Keratinocyte (primary cell): ENCODE measurements around the gene CSNK1D. TPM values are rescaled to one million over a fixed set of nuclear protein-coding genes. Genes with fewer than 3 reads are reported as not detected.

Experiments
- DNase-seq: peaks from one replicate; pipeline ENCODE4 v3.0.0-alpha.2; 2011; ENCODE audit warnings: low read depth, missing footprints, low spot score
- FAIRE-seq: peaks from 2 replicates; lab custom pipeline; 2011; peaks lifted over from hg19 to GRCh38; lab: Jason Lieb, UNC
- H2AFZ ChIP-seq: 2 replicates; pipeline ENCODE4 v1.6.0; 2012; ENCODE audit warnings: low read length, control low read depth, inconsistent platforms; ENCODE audit not compliant: control insufficient read depth
- H3K27ac ChIP-seq: 2 replicates; pipeline ENCODE4 v1.5.1; 2011; ENCODE audit warnings: low read length; ENCODE audit not compliant: control insufficient read depth, insufficient read depth
- H3K27me3 ChIP-seq: 3 replicates; pipeline ENCODE4 v1.6.0; 2011; ENCODE audit warnings: low read length; ENCODE audit not compliant: control insufficient read depth, insufficient read depth; ENCODE audit errors: extremely low read depth
- H3K36me3 ChIP-seq, 2 experiments: 2 replicates in 1 of 2; 3 replicates in 1 of 2; pipeline ENCODE4 v1.5.1; 2011; ENCODE audit warnings: low read length in 2 of 2, mild to moderate bottlenecking in 1 of 2; ENCODE audit not compliant: control insufficient read depth in 2 of 2, insufficient read depth in 2 of 2; ENCODE audit errors: extremely low read depth in 1 of 2
- H3K4me1 ChIP-seq: 3 replicates; pipeline ENCODE4 v1.5.1; 2011; ENCODE audit warnings: low read length; ENCODE audit not compliant: control insufficient read depth, insufficient read depth; ENCODE audit errors: extremely low read depth
- H3K4me2 ChIP-seq: 3 replicates; pipeline ENCODE4 v1.6.0; 2011; ENCODE audit warnings: low read depth, low read length; ENCODE audit not compliant: control insufficient read depth, insufficient read depth; ENCODE audit errors: extremely low read depth
- H3K4me3 ChIP-seq, 3 experiments: fragments of 200-600 bp in 1 of 3; sonication (generic) in 1 of 3; 2 replicates in 2 of 3; 3 replicates in 1 of 3; pipeline ENCODE4 v1.5.1; 2011 to 2016; ENCODE audit warnings: low read length in 3 of 3, mild to moderate bottlenecking in 3 of 3, control low read depth in 2 of 3, inconsistent platforms in 1 of 3, low read depth in 1 of 3, mixed read lengths in 1 of 3, mixed run types in 1 of 3, moderate library complexity in 1 of 3; ENCODE audit not compliant: control insufficient read depth in 2 of 3, insufficient read depth in 2 of 3; ENCODE audit errors: extremely low read depth in 1 of 3
- H3K79me2 ChIP-seq: 2 replicates; pipeline ENCODE4 v1.6.0; 2012; ENCODE audit warnings: low read length; ENCODE audit not compliant: control insufficient read depth, insufficient read depth
- H3K9ac ChIP-seq: 3 replicates; pipeline ENCODE4 v1.6.0; 2011; ENCODE audit warnings: low read length; ENCODE audit not compliant: control insufficient read depth, insufficient read depth; ENCODE audit errors: extremely low read depth
- H3K9me1 ChIP-seq: 3 replicates; pipeline ENCODE4 v1.6.0; 2011; ENCODE audit warnings: low read length; ENCODE audit not compliant: control insufficient read depth, insufficient read depth; ENCODE audit errors: extremely low read depth
- H3K9me3 ChIP-seq: 2 replicates; pipeline ENCODE4 v1.5.1; 2012; ENCODE audit warnings: low read depth, low read length; ENCODE audit not compliant: control insufficient read depth
- H4K20me1 ChIP-seq: 3 replicates; pipeline ENCODE4 v1.6.0; 2011; ENCODE audit warnings: low read length; ENCODE audit not compliant: control insufficient read depth, insufficient read depth; ENCODE audit errors: extremely low read depth
- EZH2 ChIP-seq: IDR thresholded peaks from one replicate; pipeline ENCODE4 v1.6.1; 2012; ENCODE audit warnings: inconsistent platforms, mild to moderate bottlenecking, low read length, moderate library complexity
- dilution Hi-C: fragments of 300-500 bp; cut with MboI; formaldehyde crosslinking; loops from one replicate; pipeline ENCODE4 v1.7.0; 2020; ENCODE audit warnings: low sequenced_read_pairs; ENCODE audit not compliant: extremely low pct_ligation_motif_present
- polyA plus RNA-seq, 5 experiments: library from polyadenylated mRNA; depleted of rRNA in 3 of 5; stranded (reverse) in 3 of 5; stranded (forward) in 1 of 5; unstranded in 1 of 5; fragments of >200 nt; gene quantifications; 1 replicate in 1 of 5; 2 replicates in 3 of 5; 3 replicates in 1 of 5; pipeline versions ENCODE4 v1.2.1 to v1.2.3, GENCODE V29; 2011 to 2012; ENCODE audit warnings: missing spikeins in 2 of 5, low read depth in 1 of 5, low replicate concordance in 1 of 5
- TF ChIP-seq, protein P1 (sequence below), 3 experiments: IDR thresholded peaks in 1 of 3; conservative IDR thresholded peaks in 1 of 3; optimal IDR thresholded peaks in 1 of 3; 2 replicates in 2 of 3; 3 replicates in 1 of 3; pipeline versions ENCODE3 to v1.5.1; 2011; ENCODE audit warnings: low read length in 3 of 3, mild to moderate bottlenecking in 3 of 3, moderate library complexity in 2 of 3, control low read depth in 1 of 3, inconsistent platforms in 1 of 3; ENCODE audit not compliant: insufficient read depth in 2 of 3; ENCODE audit errors: extremely low read depth in 1 of 3

CSNK1D gene
- polyA plus RNA-seq, 1 donor (not counting 4 experiments of a cell fraction or from before 2014, with no cell fraction given) = 86.0 TPM

DNA sequence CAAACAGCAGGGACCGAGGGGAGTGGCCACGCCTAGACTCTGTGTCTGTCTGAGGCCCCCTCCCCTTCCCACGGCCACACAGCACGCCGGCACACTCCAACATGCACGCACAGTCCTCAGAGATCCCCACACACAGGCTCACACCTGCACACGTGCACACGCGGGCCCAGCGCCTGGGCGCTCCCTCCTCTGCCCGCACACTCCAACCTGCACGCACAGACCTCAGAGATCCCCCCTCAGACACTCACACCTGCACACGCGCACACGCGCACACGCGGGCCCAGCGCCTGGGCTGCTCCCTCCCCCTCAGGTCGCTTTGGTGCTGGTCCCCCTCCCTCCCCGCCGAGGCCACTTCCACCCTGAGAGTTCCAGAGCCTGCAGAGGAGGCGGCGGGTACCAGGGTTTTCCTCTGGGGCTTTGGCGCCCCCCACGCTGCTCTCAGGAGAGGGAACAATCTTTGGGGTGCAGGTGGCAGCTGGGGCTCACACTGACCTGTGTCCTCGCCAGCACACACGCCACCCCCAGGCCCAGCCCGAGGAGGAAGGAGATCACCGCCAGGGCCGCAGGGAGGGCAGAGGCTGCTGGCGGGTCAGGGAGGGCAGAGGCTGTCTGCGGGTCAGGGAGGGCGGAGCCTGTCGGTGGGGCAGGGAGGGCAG lies 42.3 kb upstream of the CSNK1D start:
- dilution Hi-C loops = no loop called here
- no peak for FAIRE-seq
- peaks cover 15% of the 10 kb centered on the region for H3K9me3 ChIP-seq
- H3K27ac ChIP-seq = no peak overlapping the region
- H3K36me3 ChIP-seq = no peaks in the 10 kb centered on the region
- H3K9ac ChIP-seq = no peak overlapping the region
- no peak overlapping the region for H3K4me3 ChIP-seq
- DNase-seq = no peak
- no peak overlapping the region for H3K4me2 ChIP-seq
- H3K27me3 ChIP-seq = peaks cover 58% of the 10 kb centered on the region
- H4K20me1 ChIP-seq = no peaks in the 10 kb centered on the region
- peak; percentile 95 for TF ChIP-seq EZH2
- TF ChIP-seq, protein P1, sequence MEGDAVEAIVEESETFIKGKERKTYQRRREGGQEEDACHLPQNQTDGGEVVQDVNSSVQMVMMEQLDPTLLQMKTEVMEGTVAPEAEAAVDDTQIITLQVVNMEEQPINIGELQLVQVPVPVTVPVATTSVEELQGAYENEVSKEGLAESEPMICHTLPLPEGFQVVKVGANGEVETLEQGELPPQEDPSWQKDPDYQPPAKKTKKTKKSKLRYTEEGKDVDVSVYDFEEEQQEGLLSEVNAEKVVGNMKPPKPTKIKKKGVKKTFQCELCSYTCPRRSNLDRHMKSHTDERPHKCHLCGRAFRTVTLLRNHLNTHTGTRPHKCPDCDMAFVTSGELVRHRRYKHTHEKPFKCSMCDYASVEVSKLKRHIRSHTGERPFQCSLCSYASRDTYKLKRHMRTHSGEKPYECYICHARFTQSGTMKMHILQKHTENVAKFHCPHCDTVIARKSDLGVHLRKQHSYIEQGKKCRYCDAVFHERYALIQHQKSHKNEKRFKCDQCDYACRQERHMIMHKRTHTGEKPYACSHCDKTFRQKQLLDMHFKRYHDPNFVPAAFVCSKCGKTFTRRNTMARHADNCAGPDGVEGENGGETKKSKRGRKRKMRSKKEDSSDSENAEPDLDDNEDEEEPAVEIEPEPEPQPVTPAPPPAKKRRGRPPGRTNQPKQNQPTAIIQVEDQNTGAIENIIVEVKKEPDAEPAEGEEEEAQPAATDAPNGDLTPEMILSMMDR (optimal IDR thresholded peaks at IDR 0.05 in 1 of 3, IDR thresholded peaks at IDR 0.05 in 1 of 3, conservative IDR thresholded peaks at IDR 0.05 in 1 of 3; ENCODE audit: extremely low read depth in 1 of 3, insufficient read depth in 2 of 3, low read length in 3 of 3) = no peak
- no peaks in the 10 kb centered on the region for H3K9me1 ChIP-seq
- H3K79me2 ChIP-seq = no peaks in the 10 kb centered on the region
- no peaks in the 10 kb centered on the region for H3K4me1 ChIP-seq
- no peak overlapping the region for H2AFZ ChIP-seq

DNA sequence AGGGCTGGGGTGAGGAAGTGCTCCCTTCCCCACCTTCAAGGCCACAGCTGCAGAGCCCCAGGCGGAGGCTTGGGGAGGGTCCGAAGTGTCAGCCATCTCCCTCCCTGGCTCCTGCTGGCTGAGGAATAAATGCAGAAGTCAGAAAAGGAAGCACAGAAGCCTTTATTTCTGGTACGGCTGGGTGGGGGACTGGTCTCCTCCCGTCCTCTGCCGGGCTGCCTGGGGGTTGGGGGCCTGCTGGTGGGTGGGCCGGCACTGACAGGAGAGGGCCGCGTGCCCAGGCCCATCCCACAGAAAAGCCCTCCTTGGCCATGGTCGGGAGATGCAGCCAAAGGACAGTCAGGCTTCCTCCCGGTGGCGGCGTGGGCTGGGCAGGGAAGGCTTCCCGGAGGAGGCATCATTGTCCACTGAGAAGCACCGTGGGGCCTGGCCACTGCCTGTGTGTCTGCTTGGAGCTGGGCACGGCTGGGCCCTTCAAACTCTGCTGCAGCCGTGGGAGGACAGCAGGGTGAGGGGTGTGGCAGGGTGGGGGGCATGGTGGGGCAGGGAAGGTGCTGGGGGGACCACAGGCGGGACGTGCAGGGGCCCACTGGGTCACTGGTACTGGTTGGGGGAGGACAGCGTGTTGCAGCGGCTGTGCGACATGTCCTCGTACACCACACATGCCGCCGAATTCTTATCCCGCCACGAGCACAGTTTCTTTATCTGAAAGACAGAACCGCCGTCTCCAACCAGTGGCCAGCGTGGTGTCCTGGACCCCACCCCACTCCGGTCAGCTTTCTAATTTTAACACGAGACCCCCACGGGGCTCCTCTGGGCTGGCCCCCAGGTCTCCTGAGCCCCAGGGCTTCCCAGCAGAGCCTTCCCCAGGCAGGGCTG lies 41.5 kb upstream of the CSNK1D start:
- Histone ChIP-seq H3K79me2 (no peaks in the 10 kb centered on the region), H3K9me1 (no peaks in the 10 kb centered on the region), H3K4me1 (no peaks in the 10 kb centered on the region), H3K4me2 (no peak overlapping the region), H3K36me3 (no peaks in the 10 kb centered on the region), H2AFZ (no peak overlapping the region), H4K20me1 (no peaks in the 10 kb centered on the region), H3K4me3 (no peak overlapping the region), H3K27ac (no peak overlapping the region), H3K9ac (no peak overlapping the region), H3K9me3 (peaks cover 15% of the 10 kb centered on the region), H3K27me3 (peaks cover 61% of the 10 kb centered on the region)
- TF ChIP-seq, protein P1 (optimal IDR thresholded peaks at IDR 0.05 in 1 of 3, IDR thresholded peaks at IDR 0.05 in 1 of 3, conservative IDR thresholded peaks at IDR 0.05 in 1 of 3; ENCODE audit: extremely low read depth in 1 of 3, insufficient read depth in 2 of 3, low read length in 3 of 3) = no peak
- TF ChIP-seq EZH2 = peak; percentile 4
- no peak for FAIRE-seq
- dilution Hi-C loops = no loop called here
- DNase-seq = no peak
